ENCODE measurements around the gene STH. TPM values are rescaled to one million over a fixed set of nuclear protein-coding genes. Genes with fewer than 3 reads are reported as not detected.

Gene STH
- total and polyA plus RNA-seq, 9 of the 15 experiments (the other 6 are each of a cell fraction or from before 2014, with no cell fraction given): not detected

DNA sequence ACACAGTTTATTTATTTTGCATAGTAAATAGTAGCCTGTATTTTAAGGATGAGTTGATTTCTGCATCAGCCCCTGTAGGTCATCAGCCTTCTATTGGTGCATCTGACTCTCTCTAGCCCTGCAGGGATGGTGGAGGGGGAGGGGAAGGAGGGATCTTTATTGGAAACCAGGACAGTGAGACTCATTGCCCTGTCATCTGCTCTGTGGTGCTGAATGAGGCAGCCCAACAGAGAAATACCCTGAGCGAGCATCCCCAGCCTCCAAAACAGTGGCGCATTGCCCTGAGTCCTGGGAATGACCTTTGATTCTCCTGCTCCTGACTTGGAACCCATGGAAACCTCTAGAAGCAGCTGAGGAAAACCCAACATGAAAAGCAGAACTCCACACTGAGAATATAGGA lies 45.5 kb upstream of the STH start:
- FAIRE-seq (no peak), DNase-seq (ENCODE audit: extremely low read depth in 1 of 4, low spot score in 3 of 4) (no peak), ATAC-seq (no peak)
- no peak overlapping the region for H2AFZ ChIP-seq (ENCODE audit: low read depth, low read length)
- in situ Hi-C loops (cut with MboI): no loop called here
- intact Hi-C loops (cut with micrococcal nuclease): no loop called here
- 55% methylated on average over 2 of the region's 2 CpGs for WGBS (ENCODE audit: insufficient coverage, low coverage, missing lambda C conversion rate)
- TF ChIP-seq, protein P1, sequence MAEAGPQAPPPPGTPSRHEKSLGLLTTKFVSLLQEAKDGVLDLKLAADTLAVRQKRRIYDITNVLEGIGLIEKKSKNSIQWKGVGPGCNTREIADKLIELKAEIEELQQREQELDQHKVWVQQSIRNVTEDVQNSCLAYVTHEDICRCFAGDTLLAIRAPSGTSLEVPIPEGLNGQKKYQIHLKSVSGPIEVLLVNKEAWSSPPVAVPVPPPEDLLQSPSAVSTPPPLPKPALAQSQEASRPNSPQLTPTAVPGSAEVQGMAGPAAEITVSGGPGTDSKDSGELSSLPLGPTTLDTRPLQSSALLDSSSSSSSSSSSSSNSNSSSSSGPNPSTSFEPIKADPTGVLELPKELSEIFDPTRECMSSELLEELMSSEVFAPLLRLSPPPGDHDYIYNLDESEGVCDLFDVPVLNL (CRISPR knock-in tag; IDR thresholded peaks at IDR 0.05; ENCODE audit: low read depth): no peak
- no peak for TF ChIP-seq POLR2AphosphoS5 (IDR thresholded peaks at IDR 0.05; ENCODE audit: control insufficient read depth, insufficient read depth, low read depth, low read length)
- TF ChIP-seq, protein P2, sequence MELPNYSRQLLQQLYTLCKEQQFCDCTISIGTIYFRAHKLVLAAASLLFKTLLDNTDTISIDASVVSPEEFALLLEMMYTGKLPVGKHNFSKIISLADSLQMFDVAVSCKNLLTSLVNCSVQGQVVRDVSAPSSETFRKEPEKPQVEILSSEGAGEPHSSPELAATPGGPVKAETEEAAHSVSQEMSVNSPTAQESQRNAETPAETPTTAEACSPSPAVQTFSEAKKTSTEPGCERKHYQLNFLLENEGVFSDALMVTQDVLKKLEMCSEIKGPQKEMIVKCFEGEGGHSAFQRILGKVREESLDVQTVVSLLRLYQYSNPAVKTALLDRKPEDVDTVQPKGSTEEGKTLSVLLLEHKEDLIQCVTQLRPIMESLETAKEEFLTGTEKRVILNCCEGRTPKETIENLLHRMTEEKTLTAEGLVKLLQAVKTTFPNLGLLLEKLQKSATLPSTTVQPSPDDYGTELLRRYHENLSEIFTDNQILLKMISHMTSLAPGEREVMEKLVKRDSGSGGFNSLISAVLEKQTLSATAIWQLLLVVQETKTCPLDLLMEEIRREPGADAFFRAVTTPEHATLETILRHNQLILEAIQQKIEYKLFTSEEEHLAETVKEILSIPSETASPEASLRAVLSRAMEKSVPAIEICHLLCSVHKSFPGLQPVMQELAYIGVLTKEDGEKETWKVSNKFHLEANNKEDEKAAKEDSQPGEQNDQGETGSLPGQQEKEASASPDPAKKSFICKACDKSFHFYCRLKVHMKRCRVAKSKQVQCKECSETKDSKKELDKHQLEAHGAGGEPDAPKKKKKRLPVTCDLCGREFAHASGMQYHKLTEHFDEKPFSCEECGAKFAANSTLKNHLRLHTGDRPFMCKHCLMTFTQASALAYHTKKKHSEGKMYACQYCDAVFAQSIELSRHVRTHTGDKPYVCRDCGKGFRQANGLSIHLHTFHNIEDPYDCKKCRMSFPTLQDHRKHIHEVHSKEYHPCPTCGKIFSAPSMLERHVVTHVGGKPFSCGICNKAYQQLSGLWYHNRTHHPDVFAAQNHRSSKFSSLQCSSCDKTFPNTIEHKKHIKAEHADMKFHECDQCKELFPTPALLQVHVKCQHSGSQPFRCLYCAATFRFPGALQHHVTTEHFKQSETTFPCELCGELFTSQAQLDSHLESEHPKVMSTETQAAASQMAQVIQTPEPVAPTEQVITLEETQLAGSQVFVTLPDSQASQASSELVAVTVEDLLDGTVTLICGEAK (IDR thresholded peaks at IDR 0.05): no peak
- TF ChIP-seq, protein P2 (CRISPR knock-in tag; IDR thresholded peaks at IDR 0.05): no peak
- no peak for TF ChIP-seq MTA3 (IDR thresholded peaks at IDR 0.05; ENCODE audit: borderline replicate concordance)
- no peak for TF ChIP-seq HNRNPK (IDR thresholded peaks at IDR 0.05; ENCODE audit: low read depth, low read length, poor library complexity, severe bottlenecking)
- no peak for TF ChIP-seq ZFP36 (IDR thresholded peaks at IDR 0.05; ENCODE audit: low read depth, low read length, partially characterized antibody)
- TF ChIP-seq MAFF (IDR thresholded peaks at IDR 0.05; ENCODE audit: low read length): no peak
- TF ChIP-seq, protein P3, sequence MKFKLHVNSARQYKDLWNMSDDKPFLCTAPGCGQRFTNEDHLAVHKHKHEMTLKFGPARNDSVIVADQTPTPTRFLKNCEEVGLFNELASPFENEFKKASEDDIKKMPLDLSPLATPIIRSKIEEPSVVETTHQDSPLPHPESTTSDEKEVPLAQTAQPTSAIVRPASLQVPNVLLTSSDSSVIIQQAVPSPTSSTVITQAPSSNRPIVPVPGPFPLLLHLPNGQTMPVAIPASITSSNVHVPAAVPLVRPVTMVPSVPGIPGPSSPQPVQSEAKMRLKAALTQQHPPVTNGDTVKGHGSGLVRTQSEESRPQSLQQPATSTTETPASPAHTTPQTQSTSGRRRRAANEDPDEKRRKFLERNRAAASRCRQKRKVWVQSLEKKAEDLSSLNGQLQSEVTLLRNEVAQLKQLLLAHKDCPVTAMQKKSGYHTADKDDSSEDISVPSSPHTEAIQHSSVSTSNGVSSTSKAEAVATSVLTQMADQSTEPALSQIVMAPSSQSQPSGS (CRISPR knock-in tag; IDR thresholded peaks at IDR 0.05): no peak
- TF ChIP-seq COPS2 (conservative IDR thresholded peaks at IDR 0.05): no peak
- no peak overlapping the region for H3K9ac ChIP-seq (ENCODE audit: insufficient read depth in 1 of 2, low read depth in 2 of 2, low read length in 2 of 2)
- H3K9me1 ChIP-seq (ENCODE audit: control insufficient read depth, insufficient read depth, low read length): no peaks in the 10 kb centered on the region
- no peaks in the 10 kb centered on the region for H4K20me1 ChIP-seq (replicated peaks; ENCODE audit: control insufficient read depth, insufficient read depth, low read length)
- no peak overlapping the region for H3K27ac ChIP-seq (ENCODE audit: extremely low read depth, low read depth, low read length)
- H3K79me2 ChIP-seq (ENCODE audit: control insufficient read depth, insufficient read depth, low read length): no peaks in the 10 kb centered on the region
- peaks cover 9 to 15% of the 10 kb centered on the region in 2 experiments for H3K4me1 ChIP-seq (replicated peaks in 1 of 2; ENCODE audit: control insufficient read depth in 2 of 2, insufficient read depth in 2 of 2, low read length in 2 of 2)
- peaks cover 8 to 26% of the 10 kb centered on the region in 2 experiments for H3K27me3 ChIP-seq (ENCODE audit: control insufficient read depth in 2 of 2, insufficient read depth in 2 of 2, low read length in 2 of 2)
- no peak overlapping the region for H3K4me3 ChIP-seq
- no peak overlapping the region for H3K4me2 ChIP-seq (ENCODE audit: insufficient read depth, low read length)
- POLR2A ChIA-PET: interaction anchor here (0.7 kb wide), 1 partner anchor 65 kb away, joined by 3 read pairs; no protein-coding TSS in a partner anchor
- BruUV-seq (replicated peaks): no TSS peak
- no peaks in the 10 kb centered on the region for H3K36me3 ChIP-seq (ENCODE audit: control insufficient read depth, insufficient read depth, low read length)
- CTCF ChIA-PET (ENCODE audit: low intra/inter-chr PET ratio): no interaction called here
- no peaks in the 10 kb centered on the region for H3K9me3 ChIP-seq (replicated peaks; ENCODE audit: control insufficient read depth, insufficient read depth, low read depth, low read length)

All from K562 (cell line).